ENCODE data around the gene SENP5. TPM values are rescaled to one million over a fixed set of nuclear protein-coding genes. Genes with fewer than 3 reads are reported as not detected.
"Not testable (repeated sequence)": the region's sequence is repeated elsewhere in the genome, so short reads cannot be mapped to it uniquely, and the experiment has no call there.

Gene SENP5
- total RNA-seq, 1 experiment from 2014 or later = 30.2 TPM

- no peak overlapping the region for H3K27ac Mint-ChIP-seq (ENCODE audit: low read depth, unreplicated experiment)
- H3K4me3 Mint-ChIP-seq (ENCODE audit: unreplicated experiment) = no peak overlapping the region
- peak; percentile 77 for DNase-seq (ENCODE audit: unreplicated experiment)
- H3K36me3 Mint-ChIP-seq (ENCODE audit: insufficient read depth, unreplicated experiment) = peaks cover 5% of the 10 kb centered on the region
- POLR2A ChIA-PET = no interaction called here
- intact Hi-C loops (cut with micrococcal nuclease) = loop anchor here (1.0 to 2.0 kb wide), 2 partner anchors 105 to 131 kb away; partner anchors contain the start of gene NCBP2
- no peaks in the 10 kb centered on the region for H3K4me1 Mint-ChIP-seq (ENCODE audit: insufficient read depth, unreplicated experiment)
- CTCF ChIA-PET = interaction anchor here (1.5 kb wide), 1 partner anchor 21 kb away, joined by 5 read pairs; no protein-coding TSS in a partner anchor
- TF ChIP-seq CTCF (IDR thresholded peaks at IDR 0.05; ENCODE audit: unreplicated experiment) = peak; percentile 57
- no peaks in the 10 kb centered on the region for H3K27me3 Mint-ChIP-seq (ENCODE audit: insufficient read depth, unreplicated experiment)
- no peaks in the 10 kb centered on the region for H3K9me3 Mint-ChIP-seq (ENCODE audit: unreplicated experiment)
- BruUV-seq (replicated peaks) = no TSS peak
Observed at GRCh38 chr3:196837819-196838420, 29.8 kb upstream of the SENP5 start.

GRCh38 chr3:196839351-196839750 is 28.4 kb upstream of the SENP5 start:
- H3K36me3 Mint-ChIP-seq (ENCODE audit: insufficient read depth, unreplicated experiment); H3K4me1 Mint-ChIP-seq (ENCODE audit: insufficient read depth, unreplicated experiment); BruUV-seq (replicated peaks); POLR2A ChIA-PET; CTCF ChIA-PET; H3K4me3 Mint-ChIP-seq (ENCODE audit: unreplicated experiment); H3K27ac Mint-ChIP-seq (ENCODE audit: low read depth, unreplicated experiment); H3K27me3 Mint-ChIP-seq (ENCODE audit: insufficient read depth, unreplicated experiment); H3K9me3 Mint-ChIP-seq (ENCODE audit: unreplicated experiment); DNase-seq (ENCODE audit: unreplicated experiment): not testable (repeated sequence)
- intact Hi-C loops (cut with micrococcal nuclease) = loop anchor here (2.0 kb wide), 1 partner anchor 103 kb away; the partner anchor contains the start of gene NCBP2

- BruUV-seq (replicated peaks) = no TSS peak
- POLR2A ChIA-PET = interaction anchor here (2.1 kb wide), 1 partner anchor 10 kb away, joined by 5 read pairs; no protein-coding TSS in a partner anchor
- H3K9me3 Mint-ChIP-seq (ENCODE audit: unreplicated experiment) = no peaks in the 10 kb centered on the region
- no peaks in the 10 kb centered on the region for H3K36me3 Mint-ChIP-seq (ENCODE audit: insufficient read depth, unreplicated experiment)
- no peak for TF ChIP-seq CTCF (IDR thresholded peaks at IDR 0.05; ENCODE audit: unreplicated experiment)
- H3K27ac Mint-ChIP-seq (ENCODE audit: low read depth, unreplicated experiment) = no peak overlapping the region
- H3K4me3 Mint-ChIP-seq (ENCODE audit: unreplicated experiment) = no peak overlapping the region
- CTCF ChIA-PET = no interaction called here
- H3K27me3 Mint-ChIP-seq (ENCODE audit: insufficient read depth, unreplicated experiment) = no peaks in the 10 kb centered on the region
- intact Hi-C loops (cut with micrococcal nuclease) = no loop called here
- DNase-seq (ENCODE audit: unreplicated experiment) = no peak
- H3K4me1 Mint-ChIP-seq (ENCODE audit: insufficient read depth, unreplicated experiment) = no peaks in the 10 kb centered on the region
Observed at GRCh38 chr3:196842567-196843434, 24.9 kb upstream of the SENP5 start.

- H3K4me3 Mint-ChIP-seq (ENCODE audit: unreplicated experiment) = no peak overlapping the region
- no peak for DNase-seq (ENCODE audit: unreplicated experiment)
- no peaks in the 10 kb centered on the region for H3K9me3 Mint-ChIP-seq (ENCODE audit: unreplicated experiment)
- BruUV-seq (replicated peaks) = no TSS peak
- CTCF ChIA-PET = no interaction called here
- H3K27ac Mint-ChIP-seq (ENCODE audit: low read depth, unreplicated experiment) = no peak overlapping the region
- H3K36me3 Mint-ChIP-seq (ENCODE audit: insufficient read depth, unreplicated experiment) = no peaks in the 10 kb centered on the region
- intact Hi-C loops (cut with micrococcal nuclease) = no loop called here
- no peaks in the 10 kb centered on the region for H3K4me1 Mint-ChIP-seq (ENCODE audit: insufficient read depth, unreplicated experiment)
- TF ChIP-seq CTCF (IDR thresholded peaks at IDR 0.05; ENCODE audit: unreplicated experiment) = no peak
- no peaks in the 10 kb centered on the region for H3K27me3 Mint-ChIP-seq (ENCODE audit: insufficient read depth, unreplicated experiment)
- POLR2A ChIA-PET = interaction anchor here (0.8 to 2.1 kb wide), 2 partner anchors 10 to 24 kb away, joined by 3 to 5 read pairs; partner anchors contain the start of gene SENP5
Observed at GRCh38 chr3:196843435-196844110, 24.1 kb upstream of the SENP5 start.

GRCh38 chr3:196844235-196845219 is 23.2 kb upstream of the SENP5 start:
- CTCF ChIA-PET; intact Hi-C loops (cut with micrococcal nuclease); DNase-seq (ENCODE audit: unreplicated experiment); H3K4me3 Mint-ChIP-seq (ENCODE audit: unreplicated experiment); BruUV-seq (replicated peaks); H3K9me3 Mint-ChIP-seq (ENCODE audit: unreplicated experiment); H3K27me3 Mint-ChIP-seq (ENCODE audit: insufficient read depth, unreplicated experiment); H3K36me3 Mint-ChIP-seq (ENCODE audit: insufficient read depth, unreplicated experiment); H3K27ac Mint-ChIP-seq (ENCODE audit: low read depth, unreplicated experiment); H3K4me1 Mint-ChIP-seq (ENCODE audit: insufficient read depth, unreplicated experiment): not testable (repeated sequence)
- POLR2A ChIA-PET = interaction anchor here (0.6 to 2.1 kb wide), 4 partner anchors 11 to 473 kb away, joined by 3 to 5 read pairs (median 3); partner anchors contain the start of gene SENP5

- H3K27me3 Mint-ChIP-seq (ENCODE audit: insufficient read depth, unreplicated experiment); H3K36me3 Mint-ChIP-seq (ENCODE audit: insufficient read depth, unreplicated experiment); POLR2A ChIA-PET; DNase-seq (ENCODE audit: unreplicated experiment); H3K27ac Mint-ChIP-seq (ENCODE audit: low read depth, unreplicated experiment); H3K4me3 Mint-ChIP-seq (ENCODE audit: unreplicated experiment); intact Hi-C loops (cut with micrococcal nuclease); BruUV-seq (replicated peaks); H3K9me3 Mint-ChIP-seq (ENCODE audit: unreplicated experiment); H3K4me1 Mint-ChIP-seq (ENCODE audit: insufficient read depth, unreplicated experiment): not testable (repeated sequence)
- CTCF ChIA-PET = interaction anchor here (0.7 kb wide), 1 partner anchor 821 kb away, joined by 3 read pairs; no protein-coding TSS in a partner anchor
Observed at GRCh38 chr3:196848375-196848774, 19.3 kb upstream of the SENP5 start.

Measured in MCF 10A (cell line).